SK-N-SH treated with all-trans-retinoic acid at 6 μM for 48 hours (cell line): ENCODE measurements around the gene MGAT3.

Source experiments
- ARNTL ChIP-seq: fragments of 450-650 bp; formaldehyde crosslinking; IDR thresholded peaks from 2 replicates; pipeline ENCODE4 v1.5.0; 2020; ENCODE audit warnings: low read depth, mild to moderate bottlenecking, moderate library complexity, borderline replicate concordance
- CREB5 ChIP-seq: fragments of 250-450 bp; sonication (Bioruptor Pico); IDR thresholded peaks from 2 replicates; pipeline ENCODE4 v1.5.1; 2020; ENCODE audit warnings: low read depth, mild to moderate bottlenecking, moderate library complexity
- CSDC2 ChIP-seq: fragments of 250-450 bp; sonication (Bioruptor Pico); IDR thresholded peaks from 2 replicates; pipeline ENCODE4 v1.5.0; 2020; ENCODE audit warnings: mild to moderate bottlenecking, moderate library complexity
- CSRNP3 ChIP-seq: fragments of 250-450 bp; sonication (Bioruptor Pico); IDR thresholded peaks from 2 replicates; pipeline ENCODE4 v1.5.1; 2021; ENCODE audit warnings: mild to moderate bottlenecking, moderate library complexity
- GLIS3 ChIP-seq: fragments of 250-450 bp; sonication (Bioruptor Pico); IDR thresholded peaks from 2 replicates; pipeline ENCODE4 v1.5.0; 2020; ENCODE audit warnings: mild to moderate bottlenecking, moderate library complexity
- OSR1 ChIP-seq: fragments of 250-450 bp; sonication (Bioruptor Pico); IDR thresholded peaks from 2 replicates; pipeline ENCODE4 v1.8.0; 2022; ENCODE audit warnings: moderate library complexity, mild to moderate bottlenecking, inconsistent platforms
- POU6F1 ChIP-seq: fragments of 250-450 bp; sonication (Bioruptor Pico); IDR thresholded peaks from 2 replicates; pipeline ENCODE4 v1.8.0; 2021; ENCODE audit warnings: low read depth, mild to moderate bottlenecking, moderate library complexity, borderline replicate concordance
- PPARA ChIP-seq: fragments of 250-450 bp; sonication (Bioruptor Pico); IDR thresholded peaks from 2 replicates; pipeline ENCODE4 v1.5.0; 2020; ENCODE audit warnings: mild to moderate bottlenecking, borderline replicate concordance
- RARB ChIP-seq: fragments of 250-450 bp; sonication (Bioruptor Pico); IDR thresholded peaks from 2 replicates; pipeline ENCODE4 v1.8.0; 2021; ENCODE audit warnings: mild to moderate bottlenecking, moderate library complexity
- SNAI2 ChIP-seq: fragments of 250-450 bp; sonication (Bioruptor Pico); IDR thresholded peaks from 2 replicates; pipeline ENCODE4 v1.5.0; 2020; ENCODE audit warnings: mild to moderate bottlenecking, moderate library complexity
- TOX ChIP-seq: fragments of 250-450 bp; sonication (Bioruptor Pico); IDR thresholded peaks from 2 replicates; pipeline ENCODE4 v1.8.0; 2021; ENCODE audit warnings: mild to moderate bottlenecking, moderate library complexity, borderline replicate concordance
- ZFP3 ChIP-seq: fragments of 250-450 bp; sonication (Bioruptor Pico); IDR thresholded peaks from 2 replicates; pipeline ENCODE4 v1.5.0; 2020; ENCODE audit warnings: mild to moderate bottlenecking, moderate library complexity
- ZNF8 ChIP-seq: fragments of 450-650 bp; formaldehyde crosslinking; IDR thresholded peaks from 2 replicates; pipeline ENCODE4 v1.5.0; 2020; ENCODE audit warnings: mild to moderate bottlenecking, moderate library complexity

- TF ChIP-seq GLIS3 (CRISPR knock-in tag) (no peak), CSDC2 (no peak), CREB5 (CRISPR knock-in tag) (no peak), PPARA (no peak), RARB (CRISPR knock-in tag) (no peak), ZFP3 (CRISPR knock-in tag) (no peak), ZNF8 (CRISPR knock-in tag) (no peak), OSR1 (CRISPR knock-in tag) (no peak), ARNTL (no peak), CSRNP3 (CRISPR knock-in tag) (no peak), SNAI2 (CRISPR knock-in tag) (no peak), TOX (CRISPR knock-in tag) (no peak), POU6F1 (CRISPR knock-in tag) (no peak)
These were observed 34.7 kb upstream of the MGAT3 start for GRCh38 chr22:39422101-39422500.
